ENCODE measurements around the gene CDC73. TPM values are rescaled to one million over a fixed set of nuclear protein-coding genes. Genes with fewer than 3 reads are reported as not detected.

CDC73 gene
- total and polyA plus RNA-seq, 4 donors: 5.8 to 20.6 (median 12.6) TPM

DNA sequence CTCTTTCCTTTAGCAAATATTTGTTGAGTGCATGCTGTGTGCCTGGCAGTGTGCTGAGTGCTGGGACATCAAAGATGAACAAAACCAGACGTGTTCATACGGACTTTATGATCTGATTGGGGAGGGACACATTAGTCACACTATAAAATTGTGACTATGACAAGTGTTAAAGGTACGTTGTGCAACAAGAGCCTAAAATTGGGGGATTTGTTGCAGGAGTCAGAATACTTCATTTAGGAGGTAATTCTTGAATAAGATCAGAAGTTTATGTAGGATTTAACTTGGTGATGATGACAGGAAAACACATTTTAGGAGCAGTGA, 35.0 kb downstream of the CDC73 start:
- DNase-seq (ENCODE audit: low spot score): no peak
- Histone ChIP-seq H3K4me3 (ENCODE audit: low read depth in 1 of 3, low read length in 3 of 3) (no peak overlapping the region), H3K27ac (ENCODE audit: low read depth in 1 of 2, low read length in 2 of 2) (no peak overlapping the region), H3K4me1 (ENCODE audit: control insufficient read depth in 4 of 4, insufficient read depth in 4 of 4, low read length in 3 of 4) (peaks cover 0 to 3% (median 0%) of the 10 kb centered on the region in 4 donors), H3K36me3 (ENCODE audit: control insufficient read depth in 4 of 4, insufficient read depth in 3 of 4, low read depth in 1 of 4, low read length in 3 of 4) (peaks cover 2 to 18% (median 8%) of the 10 kb centered on the region in 4 donors), H3K9ac (ENCODE audit: low read depth in 1 of 2, low read length in 2 of 2) (no peak overlapping the region), H3K27me3 (ENCODE audit: control insufficient read depth in 4 of 4, insufficient read depth in 4 of 4, low read length in 3 of 4) (no peaks in the 10 kb centered on the region), H3K9me3 (ENCODE audit: control insufficient read depth in 4 of 4, low read length in 3 of 4) (no peaks in the 10 kb centered on the region)
- 88% methylated on average over 3 of the region's 3 CpGs for WGBS
- TF ChIP-seq HNF4G (IDR thresholded peaks at IDR 0.05) (no peak), EGR1 (IDR thresholded peaks at IDR 0.05; ENCODE audit: low read depth in 2 of 2) (no peak), RAD21 (IDR thresholded peaks at IDR 0.05) (no peak), HNF4A (conservative IDR thresholded peaks at IDR 0.05) (no peak), SP1 (IDR thresholded peaks at IDR 0.05) (no peak), GABPA (IDR thresholded peaks at IDR 0.05 in 1 of 2, conservative IDR thresholded peaks at IDR 0.05 in 1 of 2) (no peak), RXRA (IDR thresholded peaks at IDR 0.05) (no peak), FOXA2 (IDR thresholded peaks at IDR 0.05) (no peak), JUND (IDR thresholded peaks at IDR 0.05) (no peak), FOXA1 (IDR thresholded peaks at IDR 0.05) (no peak), NR2F2 (IDR thresholded peaks at IDR 0.05) (no peak), TAF1 (conservative IDR thresholded peaks at IDR 0.05) (no peak), YY1 (IDR thresholded peaks at IDR 0.05) (no peak)
- TF ChIP-seq, protein P1, sequence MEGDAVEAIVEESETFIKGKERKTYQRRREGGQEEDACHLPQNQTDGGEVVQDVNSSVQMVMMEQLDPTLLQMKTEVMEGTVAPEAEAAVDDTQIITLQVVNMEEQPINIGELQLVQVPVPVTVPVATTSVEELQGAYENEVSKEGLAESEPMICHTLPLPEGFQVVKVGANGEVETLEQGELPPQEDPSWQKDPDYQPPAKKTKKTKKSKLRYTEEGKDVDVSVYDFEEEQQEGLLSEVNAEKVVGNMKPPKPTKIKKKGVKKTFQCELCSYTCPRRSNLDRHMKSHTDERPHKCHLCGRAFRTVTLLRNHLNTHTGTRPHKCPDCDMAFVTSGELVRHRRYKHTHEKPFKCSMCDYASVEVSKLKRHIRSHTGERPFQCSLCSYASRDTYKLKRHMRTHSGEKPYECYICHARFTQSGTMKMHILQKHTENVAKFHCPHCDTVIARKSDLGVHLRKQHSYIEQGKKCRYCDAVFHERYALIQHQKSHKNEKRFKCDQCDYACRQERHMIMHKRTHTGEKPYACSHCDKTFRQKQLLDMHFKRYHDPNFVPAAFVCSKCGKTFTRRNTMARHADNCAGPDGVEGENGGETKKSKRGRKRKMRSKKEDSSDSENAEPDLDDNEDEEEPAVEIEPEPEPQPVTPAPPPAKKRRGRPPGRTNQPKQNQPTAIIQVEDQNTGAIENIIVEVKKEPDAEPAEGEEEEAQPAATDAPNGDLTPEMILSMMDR (IDR thresholded peaks at IDR 0.05; ENCODE audit: low read depth, low read length, missing input control): no peak
- TF ChIP-seq, protein P2, sequence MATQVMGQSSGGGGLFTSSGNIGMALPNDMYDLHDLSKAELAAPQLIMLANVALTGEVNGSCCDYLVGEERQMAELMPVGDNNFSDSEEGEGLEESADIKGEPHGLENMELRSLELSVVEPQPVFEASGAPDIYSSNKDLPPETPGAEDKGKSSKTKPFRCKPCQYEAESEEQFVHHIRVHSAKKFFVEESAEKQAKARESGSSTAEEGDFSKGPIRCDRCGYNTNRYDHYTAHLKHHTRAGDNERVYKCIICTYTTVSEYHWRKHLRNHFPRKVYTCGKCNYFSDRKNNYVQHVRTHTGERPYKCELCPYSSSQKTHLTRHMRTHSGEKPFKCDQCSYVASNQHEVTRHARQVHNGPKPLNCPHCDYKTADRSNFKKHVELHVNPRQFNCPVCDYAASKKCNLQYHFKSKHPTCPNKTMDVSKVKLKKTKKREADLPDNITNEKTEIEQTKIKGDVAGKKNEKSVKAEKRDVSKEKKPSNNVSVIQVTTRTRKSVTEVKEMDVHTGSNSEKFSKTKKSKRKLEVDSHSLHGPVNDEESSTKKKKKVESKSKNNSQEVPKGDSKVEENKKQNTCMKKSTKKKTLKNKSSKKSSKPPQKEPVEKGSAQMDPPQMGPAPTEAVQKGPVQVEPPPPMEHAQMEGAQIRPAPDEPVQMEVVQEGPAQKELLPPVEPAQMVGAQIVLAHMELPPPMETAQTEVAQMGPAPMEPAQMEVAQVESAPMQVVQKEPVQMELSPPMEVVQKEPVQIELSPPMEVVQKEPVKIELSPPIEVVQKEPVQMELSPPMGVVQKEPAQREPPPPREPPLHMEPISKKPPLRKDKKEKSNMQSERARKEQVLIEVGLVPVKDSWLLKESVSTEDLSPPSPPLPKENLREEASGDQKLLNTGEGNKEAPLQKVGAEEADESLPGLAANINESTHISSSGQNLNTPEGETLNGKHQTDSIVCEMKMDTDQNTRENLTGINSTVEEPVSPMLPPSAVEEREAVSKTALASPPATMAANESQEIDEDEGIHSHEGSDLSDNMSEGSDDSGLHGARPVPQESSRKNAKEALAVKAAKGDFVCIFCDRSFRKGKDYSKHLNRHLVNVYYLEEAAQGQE (IDR thresholded peaks at IDR 0.05): no peak
- TF ChIP-seq, protein P3, sequence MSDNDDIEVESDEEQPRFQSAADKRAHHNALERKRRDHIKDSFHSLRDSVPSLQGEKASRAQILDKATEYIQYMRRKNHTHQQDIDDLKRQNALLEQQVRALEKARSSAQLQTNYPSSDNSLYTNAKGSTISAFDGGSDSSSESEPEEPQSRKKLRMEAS (IDR thresholded peaks at IDR 0.05): no peak

DNA sequence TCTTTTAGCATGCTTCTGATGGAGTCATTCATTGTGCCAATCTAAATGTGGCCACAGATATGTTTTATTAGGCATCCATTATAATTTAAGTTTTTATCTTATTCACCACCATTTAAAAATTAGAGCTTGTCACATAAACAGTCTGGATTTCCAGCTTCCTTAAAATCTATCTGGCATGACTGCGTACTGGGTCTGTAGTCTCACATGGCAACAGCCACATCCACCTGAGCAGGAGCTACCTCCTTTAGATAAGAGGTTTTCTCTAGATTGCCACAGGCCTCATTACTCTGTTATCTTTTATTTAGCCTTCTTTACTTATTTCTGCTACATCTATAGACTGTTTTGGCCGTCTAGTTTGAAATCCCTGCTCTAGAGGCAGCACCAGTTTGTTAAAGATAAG, 35.5 kb downstream of the CDC73 start:
- WGBS: 85% methylated on average over 2 of the region's 2 CpGs
- Histone ChIP-seq H3K36me3 (ENCODE audit: control insufficient read depth in 4 of 4, insufficient read depth in 3 of 4, low read depth in 1 of 4, low read length in 3 of 4) (peaks cover 2 to 15% (median 7%) of the 10 kb centered on the region in 4 donors), H3K4me3 (ENCODE audit: low read depth in 1 of 3, low read length in 3 of 3) (no peak overlapping the region), H3K9me3 (ENCODE audit: control insufficient read depth in 4 of 4, low read length in 3 of 4) (no peaks in the 10 kb centered on the region), H3K9ac (ENCODE audit: low read depth in 1 of 2, low read length in 2 of 2) (no peak overlapping the region), H3K27me3 (ENCODE audit: control insufficient read depth in 4 of 4, insufficient read depth in 4 of 4, low read length in 3 of 4) (no peaks in the 10 kb centered on the region), H3K27ac (ENCODE audit: low read depth in 1 of 2, low read length in 2 of 2) (no peak overlapping the region), H3K4me1 (ENCODE audit: control insufficient read depth in 4 of 4, insufficient read depth in 4 of 4, low read length in 3 of 4) (peaks cover 0 to 3% (median 0%) of the 10 kb centered on the region in 4 donors)
- DNase-seq (ENCODE audit: low spot score): no peak
- TF ChIP-seq, protein P4, sequence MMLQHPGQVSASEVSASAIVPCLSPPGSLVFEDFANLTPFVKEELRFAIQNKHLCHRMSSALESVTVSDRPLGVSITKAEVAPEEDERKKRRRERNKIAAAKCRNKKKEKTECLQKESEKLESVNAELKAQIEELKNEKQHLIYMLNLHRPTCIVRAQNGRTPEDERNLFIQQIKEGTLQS (IDR thresholded peaks at IDR 0.05): no peak
- TF ChIP-seq, protein P3 (IDR thresholded peaks at IDR 0.05): no peak
- TF ChIP-seq, protein P2 (IDR thresholded peaks at IDR 0.05): no peak
- TF ChIP-seq YY1 (IDR thresholded peaks at IDR 0.05) (no peak), EGR1 (IDR thresholded peaks at IDR 0.05; ENCODE audit: low read depth in 2 of 2) (no peak), HNF4G (IDR thresholded peaks at IDR 0.05) (no peak), RAD21 (IDR thresholded peaks at IDR 0.05) (no peak), GABPA (IDR thresholded peaks at IDR 0.05 in 1 of 2, conservative IDR thresholded peaks at IDR 0.05 in 1 of 2) (no peak), FOXA1 (IDR thresholded peaks at IDR 0.05) (no peak), RXRA (IDR thresholded peaks at IDR 0.05) (no peak), SP1 (IDR thresholded peaks at IDR 0.05) (no peak)
- TF ChIP-seq, protein P1 (IDR thresholded peaks at IDR 0.05; ENCODE audit: low read depth, low read length, missing input control): no peak
